ENCODE measurements around the gene ZFAND6.

ZFAND6 gene

GRCh38 chr15:80174017-80174746 lies 114.7 kb downstream of the ZFAND6 start:
- TF ChIP-seq CTCF (conservative IDR thresholded peaks at IDR 0.05; ENCODE audit: low read depth, low read length): no peak
- no peaks in the 10 kb centered on the region for H3K27me3 ChIP-seq (ENCODE audit: insufficient read depth, low read depth)
- no peak overlapping the region for H2AFZ ChIP-seq (ENCODE audit: low read depth)
- no peaks in the 10 kb centered on the region for H3K79me2 ChIP-seq (ENCODE audit: insufficient read depth, low read depth)
- H3K9ac ChIP-seq: no peak overlapping the region
- H4K20me1 ChIP-seq (ENCODE audit: insufficient read depth): no peaks in the 10 kb centered on the region
- H3K27ac ChIP-seq: no peak overlapping the region
- no peak overlapping the region for H3K4me2 ChIP-seq
- no peak overlapping the region for H3K4me3 ChIP-seq (IDR thresholded peaks at IDR 0.05; ENCODE audit: insufficient read depth, low read depth, low read length)
- no peaks in the 10 kb centered on the region for H3K4me1 ChIP-seq (ENCODE audit: low read depth, poor library complexity, severe bottlenecking)
- H3K36me3 ChIP-seq (ENCODE audit: insufficient read depth): no peaks in the 10 kb centered on the region

- Histone ChIP-seq H3K27me3 (ENCODE audit: insufficient read depth, low read depth) (no peaks in the 10 kb centered on the region), H3K79me2 (ENCODE audit: insufficient read depth, low read depth) (no peaks in the 10 kb centered on the region), H3K36me3 (ENCODE audit: insufficient read depth) (no peaks in the 10 kb centered on the region), H3K4me2 (no peak overlapping the region), H2AFZ (ENCODE audit: low read depth) (no peak overlapping the region), H4K20me1 (ENCODE audit: insufficient read depth) (no peaks in the 10 kb centered on the region), H3K9ac (no peak overlapping the region), H3K27ac (no peak overlapping the region), H3K4me3 (IDR thresholded peaks at IDR 0.05; ENCODE audit: insufficient read depth, low read depth, low read length) (no peak overlapping the region), H3K4me1 (ENCODE audit: low read depth, poor library complexity, severe bottlenecking) (no peaks in the 10 kb centered on the region)
- no peak for TF ChIP-seq CTCF (conservative IDR thresholded peaks at IDR 0.05; ENCODE audit: low read depth, low read length)
Observed at GRCh38 chr15:80175436-80175835, 116.0 kb downstream of the ZFAND6 start.

- no peak overlapping the region for H3K27ac ChIP-seq
Observed at GRCh38 chr15:80176443-80176842, 117.0 kb downstream of the ZFAND6 start.

GRCh38 chr15:80177156-80177555 lies 117.7 kb downstream of the ZFAND6 start:
- H4K20me1 ChIP-seq (ENCODE audit: insufficient read depth): no peaks in the 10 kb centered on the region
- no peaks in the 10 kb centered on the region for H3K36me3 ChIP-seq (ENCODE audit: insufficient read depth)
- no peaks in the 10 kb centered on the region for H3K4me1 ChIP-seq (ENCODE audit: low read depth, poor library complexity, severe bottlenecking)
- H3K4me3 ChIP-seq (IDR thresholded peaks at IDR 0.05; ENCODE audit: insufficient read depth, low read depth, low read length): no peak overlapping the region
- H3K27me3 ChIP-seq (ENCODE audit: insufficient read depth, low read depth): no peaks in the 10 kb centered on the region
- H3K9ac ChIP-seq: no peak overlapping the region
- TF ChIP-seq CTCF (conservative IDR thresholded peaks at IDR 0.05; ENCODE audit: low read depth, low read length): no peak
- no peak overlapping the region for H3K27ac ChIP-seq
- no peak overlapping the region for H2AFZ ChIP-seq (ENCODE audit: low read depth)
- no peaks in the 10 kb centered on the region for H3K79me2 ChIP-seq (ENCODE audit: insufficient read depth, low read depth)
- H3K4me2 ChIP-seq: no peak overlapping the region

More at GRCh38 chr15:80176443-80176842, 117.0 kb downstream of the ZFAND6 start:
- no peaks in the 10 kb centered on the region for H3K27me3 ChIP-seq (ENCODE audit: insufficient read depth, low read depth)
- H3K4me3 ChIP-seq (IDR thresholded peaks at IDR 0.05; ENCODE audit: insufficient read depth, low read depth, low read length): no peak overlapping the region
- H3K4me2 ChIP-seq: no peak overlapping the region
- no peak overlapping the region for H3K9ac ChIP-seq
- H4K20me1 ChIP-seq (ENCODE audit: insufficient read depth): no peaks in the 10 kb centered on the region
- no peak for TF ChIP-seq CTCF (conservative IDR thresholded peaks at IDR 0.05; ENCODE audit: low read depth, low read length)
- no peaks in the 10 kb centered on the region for H3K79me2 ChIP-seq (ENCODE audit: insufficient read depth, low read depth)
- no peak overlapping the region for H2AFZ ChIP-seq (ENCODE audit: low read depth)
- H3K4me1 ChIP-seq (ENCODE audit: low read depth, poor library complexity, severe bottlenecking): no peaks in the 10 kb centered on the region
- no peaks in the 10 kb centered on the region for H3K36me3 ChIP-seq (ENCODE audit: insufficient read depth)

Data from KMS-11 (cell line).